Mucosa of descending colon (tissue), 3 donors: Measurements from ENCODE around the gene SPAG6. TPM values are rescaled to one million over a fixed set of nuclear protein-coding genes. Genes with fewer than 3 reads are reported as not detected.

Experiments
- ATAC-seq: fragments of 200-7000 bp; cut with Tn5 transposase; one replicate; pipeline ENCODE4 v1.9.1; 2020; ENCODE audit warnings: mild to moderate bottlenecking, moderate library complexity
- DNase-seq, 3 donors: peaks; one replicate each; pipeline ENCODE4 v3.0.0-alpha.2; 2020
- H3K36me3 ChIP-seq: fragments of 200-600 bp; one replicate; pipeline ENCODE4 v1.8.0; 2021; ENCODE audit warnings: low read depth, mild to moderate bottlenecking
- H3K4me1 ChIP-seq: fragments of 200-600 bp; one replicate; pipeline ENCODE4 v1.8.0; 2021; ENCODE audit warnings: low read depth, mild to moderate bottlenecking
- H3K4me3 ChIP-seq: fragments of 200-600 bp; one replicate; pipeline ENCODE4 v1.8.0; 2021; ENCODE audit warnings: mild to moderate bottlenecking
- H3K9me3 ChIP-seq: fragments of 200-600 bp; one replicate; pipeline ENCODE4 v1.8.0; 2021; ENCODE audit warnings: mild to moderate bottlenecking
- CTCF ChIP-seq: fragments of 200-600 bp; IDR thresholded peaks from one replicate; pipeline ENCODE4 v1.8.0; 2022; ENCODE audit warnings: antibody characterized with exemption, mild to moderate bottlenecking
- intact Hi-C, 2 donors: fragments of 100-400 bp; cut with DNase I in 1 of 2; cut with micrococcal nuclease in 1 of 2; formaldehyde crosslinking; loops; one replicate each; pipeline versions ENCODE4 v1.11.0 to v1.11.1; 2022; cut with DNase I, micrococcal nuclease
- total RNA-seq, 3 donors: library from RNA; stranded (reverse); fragmentation: NEBNext Ultra II Directional in 2 of 3; extraction: Animal tissue kit (Norgen Biotek cat#: 25700) in 2 of 3; gene quantifications; one replicate each; pipeline versions ENCODE4 v1.2.1 to v1.2.4, GENCODE V29; 2021 to 2023
- donor health status: DM: no; HTN: no; CAD: no; lungs with moderate emphysema.
- donor health status: DM: no; HTN: no; CAD: no.
- donor health status: DM: no; HTN: yes; CAD: no.

SPAG6 gene
- total RNA-seq, 3 donors from 2014 or later: not detected

- intact Hi-C loops: no loop called here
- DNase-seq: no peak
These were observed 22.2 kb downstream of the SPAG6 start for GRCh38 chr10:22367471-22367870.

GRCh38 chr10:22368402-22368801, 23.1 kb downstream of the SPAG6 start:
- Histone ChIP-seq H3K4me1 (no peaks in the 10 kb centered on the region), H3K4me3 (no peak overlapping the region), H3K36me3 (no peaks in the 10 kb centered on the region), H3K9me3 (no peaks in the 10 kb centered on the region)
- ATAC-seq (no peak), DNase-seq (no peak)
- no peak for TF ChIP-seq CTCF
- intact Hi-C loops: no loop called here

More at GRCh38 chr10:22367471-22367870, 22.2 kb downstream of the SPAG6 start:
- no peak for ATAC-seq
- Histone ChIP-seq H3K9me3 (no peaks in the 10 kb centered on the region), H3K4me3 (no peak overlapping the region), H3K36me3 (no peaks in the 10 kb centered on the region), H3K4me1 (no peaks in the 10 kb centered on the region)
- no peak for TF ChIP-seq CTCF

GRCh38 chr10:22368981-22369380, 23.7 kb downstream of the SPAG6 start:
- no peak for ATAC-seq

GRCh38 chr10:22369434-22370072, 24.3 kb downstream of the SPAG6 start:
- no peak for ATAC-seq
- no peaks in the 10 kb centered on the region for H3K9me3 ChIP-seq
- no peak for TF ChIP-seq CTCF
- H3K4me3 ChIP-seq: no peak overlapping the region
- intact Hi-C loops: no loop called here
- no peaks in the 10 kb centered on the region for H3K4me1 ChIP-seq
- H3K36me3 ChIP-seq: no peaks in the 10 kb centered on the region
- DNase-seq: no peak

More at GRCh38 chr10:22368981-22369380, 23.7 kb downstream of the SPAG6 start:
- Histone ChIP-seq H3K4me3 (no peak overlapping the region), H3K9me3 (no peaks in the 10 kb centered on the region), H3K4me1 (no peaks in the 10 kb centered on the region), H3K36me3 (no peaks in the 10 kb centered on the region)
- DNase-seq: no peak
- TF ChIP-seq CTCF: no peak
- intact Hi-C loops: no loop called here

- TF ChIP-seq CTCF: no peak
These were observed 25.0 kb downstream of the SPAG6 start for GRCh38 chr10:22370320-22370719.

GRCh38 chr10:22372298-22372697, 27.0 kb downstream of the SPAG6 start:
- ATAC-seq (no peak), DNase-seq (no peak)
- intact Hi-C loops: no loop called here
- no peak for TF ChIP-seq CTCF
- H3K9me3 ChIP-seq: no peaks in the 10 kb centered on the region
- no peak overlapping the region for H3K4me3 ChIP-seq
- H3K4me1 ChIP-seq: no peaks in the 10 kb centered on the region
- no peaks in the 10 kb centered on the region for H3K36me3 ChIP-seq

More at GRCh38 chr10:22370320-22370719, 25.0 kb downstream of the SPAG6 start:
- H3K4me3 ChIP-seq: no peak overlapping the region
- H3K9me3 ChIP-seq: no peaks in the 10 kb centered on the region
- DNase-seq (no peak), ATAC-seq (no peak)
- no peaks in the 10 kb centered on the region for H3K4me1 ChIP-seq
- intact Hi-C loops: no loop called here
- H3K36me3 ChIP-seq: no peaks in the 10 kb centered on the region
